Measurements from ENCODE around the gene SLC25A42.

The SLC25A42 gene

GRCh38 chr19:19094513-19094912 lies 30.7 kb downstream of the SLC25A42 start:
- no peak for TF ChIP-seq CTCF (IDR thresholded peaks at IDR 0.05; ENCODE audit: unreplicated experiment in 3 of 3)
- Mint-ChIP-seq H3K4me1 (peaks cover 4% of the 10 kb centered on the region), H3K4me3 (no peak overlapping the region), H3K27ac (peak overlapping the region in 2 of 3 experiments; percentile 7 to 93), H3K27me3 (ENCODE audit: low read depth) (no peaks in the 10 kb centered on the region), H3K36me3 (ENCODE audit: low read depth) (peaks cover 3% of the 10 kb centered on the region), H3K9me3 (no peaks in the 10 kb centered on the region)

- TF ChIP-seq CTCF (IDR thresholded peaks at IDR 0.05; ENCODE audit: unreplicated experiment in 3 of 3), result no peak
- Mint-ChIP-seq H3K9me3 (no peaks in the 10 kb centered on the region), H3K36me3 (ENCODE audit: low read depth) (peaks cover 3% of the 10 kb centered on the region), H3K27ac (no peak overlapping the region), H3K27me3 (ENCODE audit: low read depth) (no peaks in the 10 kb centered on the region), H3K4me3 (no peak overlapping the region), H3K4me1 (no peaks in the 10 kb centered on the region)
Measured at GRCh38 chr19:19095691-19096090, 31.9 kb downstream of the SLC25A42 start.

DNA sequence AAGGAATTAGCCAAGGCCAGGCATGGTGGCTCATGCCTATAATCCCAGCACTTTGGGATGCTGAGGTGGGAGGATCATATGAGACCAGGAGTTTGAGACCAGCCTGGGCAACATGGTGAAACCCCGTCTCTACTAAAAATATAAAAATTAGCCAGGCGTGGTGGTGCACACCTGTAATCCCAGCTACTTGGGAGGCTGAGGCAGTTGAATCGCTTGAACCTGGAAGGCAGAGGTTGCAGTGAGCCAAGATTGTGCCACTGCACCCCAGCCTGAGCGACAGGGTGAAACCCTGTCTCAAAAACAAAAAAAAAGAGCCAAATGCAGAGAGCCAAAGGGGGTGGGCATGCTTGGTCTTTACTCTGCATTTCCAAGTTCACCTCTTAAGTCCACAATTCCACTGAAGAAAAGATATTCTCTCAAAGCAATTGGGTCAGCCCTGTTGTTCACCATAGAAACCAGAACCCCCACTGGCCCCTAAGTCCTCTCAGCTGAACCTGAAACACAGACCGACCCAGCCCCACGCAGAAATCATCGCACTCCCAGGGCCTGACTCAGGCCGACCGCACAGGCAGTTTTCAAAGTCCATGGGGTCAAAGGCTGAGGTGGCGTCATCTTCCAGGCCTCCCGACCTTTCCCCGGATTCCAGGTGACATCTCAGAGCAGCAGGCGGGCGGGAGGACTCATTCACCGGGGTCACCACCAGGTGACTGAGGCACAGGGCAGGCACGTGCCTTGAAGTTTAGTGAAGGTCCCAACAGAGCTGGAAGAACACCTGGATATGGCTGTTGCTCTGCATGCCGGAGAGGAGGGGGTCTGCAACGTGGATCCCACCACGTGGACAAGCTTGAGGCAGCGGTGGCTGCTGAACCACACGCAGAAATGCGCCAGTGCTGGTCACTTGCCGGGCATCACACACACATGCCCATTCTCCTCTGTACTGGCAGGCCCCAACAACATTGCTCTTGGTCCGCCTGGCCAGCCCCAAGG lies 33.1 kb downstream of the SLC25A42 start:
- H3K27me3 Mint-ChIP-seq (ENCODE audit: low read depth), result no peaks in the 10 kb centered on the region
- H3K36me3 Mint-ChIP-seq (ENCODE audit: low read depth), result peaks cover 3% of the 10 kb centered on the region
- no peaks in the 10 kb centered on the region for H3K4me1 Mint-ChIP-seq
- peak overlapping the region in 1 of 3 experiments; percentile 85 for H3K27ac Mint-ChIP-seq
- H3K9me3 Mint-ChIP-seq, result no peaks in the 10 kb centered on the region
- no peak overlapping the region for H3K4me3 Mint-ChIP-seq
- no peak for TF ChIP-seq CTCF (IDR thresholded peaks at IDR 0.05; ENCODE audit: unreplicated experiment in 3 of 3)

DNA sequence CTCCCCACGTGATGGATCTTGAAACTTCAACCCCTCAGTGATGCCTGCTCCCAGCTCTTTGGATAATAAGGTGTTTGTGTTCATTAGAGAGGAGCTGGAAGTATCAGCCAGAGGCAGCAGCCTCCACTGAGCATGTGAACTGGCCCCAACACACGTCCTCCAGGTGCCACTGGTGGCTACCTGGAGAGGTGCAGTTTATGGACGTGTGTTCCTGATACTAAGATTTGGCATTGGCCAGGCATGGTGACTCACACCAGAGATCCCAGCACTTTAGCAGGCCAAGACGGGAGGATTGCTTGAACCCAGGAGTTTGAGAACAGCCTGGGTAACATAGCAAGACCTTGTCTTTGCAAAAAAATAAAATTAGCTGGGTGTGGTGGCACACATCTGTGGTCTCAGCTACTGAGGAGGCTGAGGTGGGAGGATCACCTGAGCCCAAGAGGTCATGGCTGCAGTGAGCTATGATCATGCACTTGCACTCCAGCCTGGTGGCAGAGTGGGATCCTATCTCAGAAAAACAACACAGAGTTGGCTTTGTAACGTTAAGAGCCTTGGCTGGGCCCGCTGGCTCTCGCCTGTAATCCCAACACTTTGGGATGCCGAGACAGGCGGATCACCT lies 34.4 kb downstream of the SLC25A42 start:
- no peak overlapping the region for H3K4me3 Mint-ChIP-seq
- H3K4me1 Mint-ChIP-seq, result no peaks in the 10 kb centered on the region

More for the DNA sequence above, 34.4 kb downstream of the SLC25A42 start:
- no peak for TF ChIP-seq CTCF (IDR thresholded peaks at IDR 0.05; ENCODE audit: unreplicated experiment in 3 of 3)
- Mint-ChIP-seq H3K27ac (no peak overlapping the region), H3K36me3 (ENCODE audit: low read depth) (peaks cover 9% of the 10 kb centered on the region), H3K9me3 (no peaks in the 10 kb centered on the region), H3K27me3 (ENCODE audit: low read depth) (no peaks in the 10 kb centered on the region)

Measured in nephron (organoid).